Hepatocyte (in vitro differentiated cells): Measurements from ENCODE around the gene UBE2G1. TPM values are rescaled to one million over a fixed set of nuclear protein-coding genes. Genes with fewer than 3 reads are reported as not detected.

Experiments
- DNase-seq: peaks from one replicate; pipeline ENCODE4 v3.0.0-alpha.2; 2016; ENCODE audit warnings: low spot score
- H2AFZ ChIP-seq: fragments of 200-600 bp; sonication (generic); 2 replicates; pipeline ENCODE4 v1.6.0; 2016; ENCODE audit warnings: antibody characterized with exemption, mild to moderate bottlenecking
- H3K27ac ChIP-seq: fragments of 200-600 bp; sonication (generic); 2 replicates; pipeline ENCODE4 v1.5.1; 2016; ENCODE audit warnings: mild to moderate bottlenecking
- H3K27me3 ChIP-seq: fragments of 200-600 bp; sonication (generic); 2 replicates; pipeline ENCODE4 v1.6.1; 2016
- H3K36me3 ChIP-seq: fragments of 200-600 bp; sonication (generic); replicated peaks from 2 replicates; pipeline ENCODE4 v1.5.1; 2016; ENCODE audit warnings: low read depth; ENCODE audit not compliant: insufficient read depth
- H3K4me1 ChIP-seq: fragments of 200-600 bp; sonication (generic); 2 replicates; pipeline ENCODE4 v1.5.1; 2016; ENCODE audit warnings: mild to moderate bottlenecking, moderate library complexity; ENCODE audit not compliant: insufficient read depth
- H3K4me2 ChIP-seq: fragments of 200-600 bp; sonication (generic); 2 replicates; pipeline ENCODE4 v1.6.0; 2016
- H3K4me3 ChIP-seq: fragments of 200-600 bp; sonication (generic); 2 replicates; pipeline ENCODE4 v1.5.1; 2016; ENCODE audit warnings: mild to moderate bottlenecking
- H3K79me2 ChIP-seq: fragments of 200-600 bp; sonication (generic); 2 replicates; pipeline ENCODE4 v1.6.0; 2017; ENCODE audit warnings: mild to moderate bottlenecking
- H3K9me2 ChIP-seq: fragments of 200-600 bp; sonication (generic); replicated peaks from 2 replicates; pipeline ENCODE4 v1.6.0; 2017; ENCODE audit warnings: mild to moderate bottlenecking; ENCODE audit not compliant: insufficient read depth
- H3K9me3 ChIP-seq: fragments of 200-600 bp; sonication (generic); 2 replicates; pipeline ENCODE4 v1.5.1; 2016; ENCODE audit warnings: low read depth, mild to moderate bottlenecking
- H4K20me1 ChIP-seq: fragments of 200-600 bp; sonication (generic); 2 replicates; pipeline ENCODE4 v1.6.0; 2016; ENCODE audit warnings: mild to moderate bottlenecking; ENCODE audit not compliant: insufficient read depth, poor library complexity, severe bottlenecking
- CTCF ChIP-seq: fragments of 200-600 bp; sonication (generic); IDR thresholded peaks from 2 replicates; pipeline ENCODE4 v1.5.1; 2016; ENCODE audit warnings: antibody characterized with exemption, mild to moderate bottlenecking; ENCODE audit not compliant: poor library complexity
- EZH2 ChIP-seq: fragments of 200-600 bp; sonication (generic); IDR thresholded peaks from 2 replicates; pipeline ENCODE4 v1.6.1; 2016; ENCODE audit warnings: antibody characterized with exemption, mild to moderate bottlenecking, borderline replicate concordance
- EZH2phosphoT487 ChIP-seq: fragments of 200-600 bp; sonication (generic); IDR thresholded peaks from one replicate; pipeline ENCODE4 v1.6.1; 2018; ENCODE audit warnings: antibody characterized with exemption, mild to moderate bottlenecking, low read depth, moderate library complexity; ENCODE audit not compliant: unreplicated experiment, severe bottlenecking
- WGBS: methylation state at CpG from one replicate; pipeline ENCODE4 v1.1.6; 2016; ENCODE audit warnings: low lambda C conversion rate; ENCODE audit errors: missing lambda C conversion rate; 5-methylcytosine and 5-hydroxymethylcytosine counted together
- polyA plus RNA-seq: library from polyadenylated mRNA; unstranded; fragments of >200 nt; fragmentation: Nextera tagmentation; extraction: Ambion mirVana; gene quantifications from 2 replicates; pipeline ENCODE4 v1.2.1, GENCODE V29; 2016
- total RNA-seq: library from RNA; depleted of rRNA; stranded (reverse); fragments of >200 nt; gene quantifications from 2 replicates; pipeline ENCODE4 v1.2.3, GENCODE V29; 2014

Gene UBE2G1
- total and polyA plus RNA-seq, 2 experiments from 2014 or later, result 65.1 to 78.8 TPM

GRCh38 chr17:4394208-4395110 lies 28.0 kb upstream of the UBE2G1 start:
- Histone ChIP-seq H3K4me3 (no peak overlapping the region), H3K9me2 (no peaks in the 10 kb centered on the region), H3K27me3 (no peaks in the 10 kb centered on the region), H3K4me1 (no peaks in the 10 kb centered on the region), H3K36me3 (no peaks in the 10 kb centered on the region), H3K27ac (no peak overlapping the region), H3K9me3 (no peaks in the 10 kb centered on the region), H2AFZ (no peak overlapping the region), H3K79me2 (no peaks in the 10 kb centered on the region), H4K20me1 (no peaks in the 10 kb centered on the region), H3K4me2 (no peak overlapping the region)
- WGBS, result 78% methylated on average over 5 of the region's 5 CpGs
- DNase-seq, result no peak
- no peak for TF ChIP-seq CTCF
- no peak for TF ChIP-seq EZH2
- no peak for TF ChIP-seq EZH2phosphoT487

- H2AFZ ChIP-seq, result no peak overlapping the region
- no peaks in the 10 kb centered on the region for H3K79me2 ChIP-seq
- WGBS, result 55% methylated on average over 7 of the region's 7 CpGs
Measured at GRCh38 chr17:4393806-4394205, 27.3 kb upstream of the UBE2G1 start.

GRCh38 chr17:4389079-4389478 lies 22.6 kb upstream of the UBE2G1 start:
- Histone ChIP-seq H3K4me2 (no peak overlapping the region), H3K9me2 (no peaks in the 10 kb centered on the region), H3K27me3 (no peaks in the 10 kb centered on the region), H3K36me3 (no peaks in the 10 kb centered on the region), H3K9me3 (no peaks in the 10 kb centered on the region), H2AFZ (peak overlapping the region; percentile 49), H3K4me1 (no peaks in the 10 kb centered on the region), H4K20me1 (no peaks in the 10 kb centered on the region), H3K79me2 (no peaks in the 10 kb centered on the region), H3K27ac (no peak overlapping the region), H3K4me3 (no peak overlapping the region)
- 74% methylated on average over 8 of the region's 8 CpGs for WGBS
- DNase-seq, result no peak
- TF ChIP-seq CTCF, result no peak
- TF ChIP-seq EZH2, result no peak
- TF ChIP-seq EZH2phosphoT487, result no peak

More at GRCh38 chr17:4393806-4394205, 27.3 kb upstream of the UBE2G1 start:
- no peaks in the 10 kb centered on the region for H3K9me3 ChIP-seq
- no peak for TF ChIP-seq CTCF
- no peak for TF ChIP-seq EZH2
- TF ChIP-seq EZH2phosphoT487, result no peak
- H3K4me1 ChIP-seq, result no peaks in the 10 kb centered on the region
- no peak overlapping the region for H3K4me2 ChIP-seq
- no peak for DNase-seq
- H3K9me2 ChIP-seq, result no peaks in the 10 kb centered on the region
- H3K4me3 ChIP-seq, result no peak overlapping the region
- H4K20me1 ChIP-seq, result no peaks in the 10 kb centered on the region
- H3K36me3 ChIP-seq, result no peaks in the 10 kb centered on the region
- no peaks in the 10 kb centered on the region for H3K27me3 ChIP-seq
- H3K27ac ChIP-seq, result no peak overlapping the region
